Spleen (tissue), 7 donors: ENCODE measurements around the gene CROCC.

ENCODE experiments used
- POLR2A ChIP-seq, 3 donors: fragments of 450-650 bp; IDR thresholded peaks; one replicate each; pipeline ENCODE4 v1.5.1; 2017; ENCODE audit warnings: antibody characterized with exemption in 3 of 3, mild to moderate bottlenecking in 1 of 3
- TF ChIP-seq, protein P1 (sequence below), 11 experiments: fragments of 200-600 bp in 7 of 11; fragments of 450-650 bp in 4 of 11; sonication (generic) in 4 of 11; IDR thresholded peaks in 8 of 11; conservative IDR thresholded peaks in 3 of 11; 1 replicate in 7 of 11; 2 replicates in 4 of 11; pipeline versions ENCODE4 v1.4.0 to v1.8.0; 2016 to 2021; ENCODE audit warnings: antibody characterized with exemption in 11 of 11, inconsistent platforms in 4 of 11, mild to moderate bottlenecking in 1 of 11
- donor health status: DM: no; HTN: no; CAD: no; lungs with moderate emphysema.
- donor health status: DM: no; HTN: no; CAD: no.
- donor health status: DM: no; HTN: no; CAD: no.

DNA sequence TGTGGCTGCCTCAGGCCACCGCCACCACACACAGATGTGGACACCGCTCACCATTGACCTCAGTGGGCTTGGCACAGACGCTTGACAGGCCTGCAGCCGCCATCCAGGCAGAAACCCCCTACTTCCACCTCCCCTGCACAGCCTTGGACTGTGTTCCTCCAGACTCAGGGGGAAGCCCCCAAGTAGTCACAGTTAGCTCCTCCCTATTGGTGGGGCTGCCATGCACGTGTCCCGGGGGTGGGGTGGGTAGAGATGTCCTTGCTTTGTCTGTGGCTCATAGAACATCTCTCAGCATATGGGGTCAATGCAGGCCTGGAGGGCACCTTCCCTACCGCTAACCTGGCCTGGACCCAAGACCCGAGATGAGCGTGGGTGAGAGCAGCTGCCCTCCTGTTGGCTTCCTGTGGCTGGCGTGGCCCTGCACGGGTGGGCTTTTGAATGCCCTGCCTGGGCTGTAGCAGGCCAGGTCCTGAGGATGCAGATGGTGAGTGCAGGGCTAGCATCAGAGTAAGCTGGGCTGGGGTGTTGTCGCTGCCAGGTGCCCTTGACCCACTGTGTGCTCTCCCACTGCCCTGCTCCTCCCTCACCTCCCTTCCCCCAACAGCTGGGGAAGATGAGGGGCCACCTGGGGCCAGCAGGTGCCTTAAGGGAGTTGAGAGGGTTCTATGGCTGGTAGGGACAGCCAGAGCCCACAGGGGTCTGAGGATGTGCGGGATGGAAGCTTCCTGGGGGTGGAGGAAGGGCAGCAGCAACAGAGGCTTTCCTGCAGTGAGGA, 6.2 kb downstream of the CROCC start:
- TF ChIP-seq, protein P1, sequence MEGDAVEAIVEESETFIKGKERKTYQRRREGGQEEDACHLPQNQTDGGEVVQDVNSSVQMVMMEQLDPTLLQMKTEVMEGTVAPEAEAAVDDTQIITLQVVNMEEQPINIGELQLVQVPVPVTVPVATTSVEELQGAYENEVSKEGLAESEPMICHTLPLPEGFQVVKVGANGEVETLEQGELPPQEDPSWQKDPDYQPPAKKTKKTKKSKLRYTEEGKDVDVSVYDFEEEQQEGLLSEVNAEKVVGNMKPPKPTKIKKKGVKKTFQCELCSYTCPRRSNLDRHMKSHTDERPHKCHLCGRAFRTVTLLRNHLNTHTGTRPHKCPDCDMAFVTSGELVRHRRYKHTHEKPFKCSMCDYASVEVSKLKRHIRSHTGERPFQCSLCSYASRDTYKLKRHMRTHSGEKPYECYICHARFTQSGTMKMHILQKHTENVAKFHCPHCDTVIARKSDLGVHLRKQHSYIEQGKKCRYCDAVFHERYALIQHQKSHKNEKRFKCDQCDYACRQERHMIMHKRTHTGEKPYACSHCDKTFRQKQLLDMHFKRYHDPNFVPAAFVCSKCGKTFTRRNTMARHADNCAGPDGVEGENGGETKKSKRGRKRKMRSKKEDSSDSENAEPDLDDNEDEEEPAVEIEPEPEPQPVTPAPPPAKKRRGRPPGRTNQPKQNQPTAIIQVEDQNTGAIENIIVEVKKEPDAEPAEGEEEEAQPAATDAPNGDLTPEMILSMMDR (IDR thresholded peaks at IDR 0.05 in 8 of 11, conservative IDR thresholded peaks at IDR 0.05 in 3 of 11), result no peak
- no peak for TF ChIP-seq POLR2A (IDR thresholded peaks at IDR 0.05)
